Measurements from ENCODE around the gene CDK5RAP3.

CDK5RAP3 gene

DNA sequence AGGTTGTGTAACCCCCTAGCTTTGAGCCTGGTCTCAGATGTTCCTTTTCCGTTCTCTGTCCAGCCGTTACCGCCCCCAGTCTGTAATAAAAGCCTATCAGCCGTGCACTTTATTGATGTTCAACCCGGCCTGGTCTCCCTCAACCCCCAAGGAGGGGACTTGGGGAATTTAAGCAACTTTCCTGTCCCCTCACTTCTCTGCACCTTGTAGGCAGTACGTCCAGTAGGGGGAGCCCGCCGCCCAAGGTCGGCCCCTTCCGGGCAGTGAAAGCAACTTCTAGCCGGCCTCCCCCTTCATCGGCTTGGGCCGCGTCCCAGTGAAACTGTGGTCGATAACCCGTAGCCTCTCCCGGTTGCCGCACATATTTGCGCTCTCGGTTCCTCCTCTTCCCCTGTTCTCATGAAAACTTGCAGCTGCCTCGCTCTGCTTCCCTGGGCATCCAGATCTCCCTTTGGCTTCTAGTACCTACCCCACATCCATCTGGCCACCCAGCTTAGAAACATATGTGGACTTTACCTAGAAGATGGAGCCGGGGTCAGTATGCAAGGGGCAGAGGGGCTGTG, 21.6 kb upstream of the CDK5RAP3 start:
- peak; percentile 84 for DNase-seq

DNA sequence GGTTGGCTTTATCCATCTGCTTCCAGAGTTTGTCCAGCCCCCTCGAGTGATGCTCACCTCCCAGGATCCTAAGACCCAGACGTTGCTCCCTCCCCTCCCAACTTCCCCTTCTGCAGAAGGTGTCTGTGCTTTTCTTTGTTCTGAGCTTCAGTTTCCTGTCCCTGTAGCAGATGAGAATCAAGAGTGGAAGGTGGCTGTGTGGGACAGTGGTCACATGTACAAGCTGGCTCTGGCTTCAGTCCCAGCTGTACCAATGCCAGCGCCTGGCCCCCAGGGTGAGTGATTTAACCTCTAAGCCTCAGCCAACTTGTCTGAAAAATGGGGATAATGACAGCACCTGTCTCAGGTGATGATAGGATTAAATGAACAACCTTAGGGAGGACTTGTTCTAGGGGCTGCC, 21.0 kb upstream of the CDK5RAP3 start:
- no peak for DNase-seq

DNA sequence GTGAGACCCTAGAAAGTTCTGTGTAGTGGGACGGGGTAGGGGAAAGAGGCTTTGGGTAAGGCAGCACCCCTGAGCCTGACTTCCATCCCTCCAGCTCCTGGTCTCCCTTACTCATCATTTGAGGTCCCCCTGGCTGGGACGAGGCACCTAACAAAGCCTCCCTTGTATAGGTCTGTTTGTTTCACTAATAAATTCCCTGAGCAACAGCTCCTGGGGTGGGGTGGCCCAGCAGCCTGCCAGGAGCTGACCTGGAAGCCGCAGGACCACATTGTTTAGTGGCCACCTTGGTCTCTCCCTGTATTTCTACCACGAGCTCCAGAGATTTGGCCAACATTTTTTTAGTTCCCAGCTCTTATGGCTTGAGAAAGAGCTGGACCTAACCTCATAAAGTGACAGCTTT, 20.5 kb upstream of the CDK5RAP3 start:
- no peak for DNase-seq

DNA sequence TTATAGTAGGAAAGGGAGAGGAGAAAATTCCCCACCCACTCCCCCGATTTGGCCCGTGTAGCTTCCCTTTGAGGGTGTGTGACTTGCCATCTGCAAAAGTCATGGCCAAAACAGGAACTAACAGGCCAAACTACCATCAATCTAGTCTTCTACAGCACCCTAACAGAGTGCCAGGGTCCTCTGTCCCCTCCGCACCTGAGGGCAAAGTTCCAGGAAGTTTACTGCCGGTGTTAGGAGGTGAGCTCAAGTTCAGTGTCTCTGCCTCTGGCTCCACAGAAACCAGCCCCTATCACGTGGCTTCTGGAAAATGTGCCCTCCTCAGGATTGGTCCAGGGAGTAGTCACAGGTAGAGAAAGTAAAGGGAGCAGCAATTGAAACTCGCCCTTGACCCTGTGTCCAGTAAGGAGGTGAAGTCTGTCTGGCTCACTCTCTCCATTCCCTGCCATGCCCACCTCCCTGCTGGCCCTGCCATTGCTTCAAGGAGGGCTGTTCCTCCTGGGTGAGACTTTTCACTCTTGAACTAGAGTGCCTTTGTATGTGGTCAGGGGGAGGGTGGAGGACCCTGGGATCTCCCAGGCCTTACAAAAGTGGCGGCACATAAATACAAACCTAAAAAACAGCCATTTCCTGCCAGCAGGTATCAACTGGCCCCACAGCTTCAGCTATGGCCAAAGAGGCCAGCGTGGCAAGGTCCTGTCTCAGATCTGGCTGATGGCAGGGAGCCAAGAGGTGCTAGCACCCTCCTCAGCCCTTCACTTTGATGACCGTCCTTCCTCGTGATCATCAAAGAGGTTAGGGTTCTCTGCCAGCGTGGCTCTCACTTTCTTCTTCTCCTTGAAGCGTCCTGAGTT, 18.5 kb upstream of the CDK5RAP3 start:
- no peak for DNase-seq

DNA sequence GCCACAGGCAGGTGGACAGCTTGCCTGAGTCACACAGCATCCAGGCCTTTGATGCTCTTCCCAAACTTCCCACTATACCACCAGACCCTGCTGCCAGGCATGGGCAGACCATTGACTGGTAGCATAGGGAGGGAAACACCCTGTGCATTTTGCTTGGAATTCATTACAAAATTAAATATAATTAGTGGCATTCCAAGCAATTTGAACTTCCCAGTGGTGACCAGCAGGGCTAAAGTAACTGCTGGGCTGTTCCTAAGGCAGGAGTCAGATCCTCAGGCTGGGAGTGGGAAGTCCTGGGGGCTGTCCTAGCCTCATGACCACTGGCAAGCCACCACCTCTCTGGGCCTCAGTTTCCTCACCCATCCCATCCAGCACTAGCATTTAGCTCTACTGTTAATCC, 17.0 kb upstream of the CDK5RAP3 start:
- DNase-seq, result no peak

DNA sequence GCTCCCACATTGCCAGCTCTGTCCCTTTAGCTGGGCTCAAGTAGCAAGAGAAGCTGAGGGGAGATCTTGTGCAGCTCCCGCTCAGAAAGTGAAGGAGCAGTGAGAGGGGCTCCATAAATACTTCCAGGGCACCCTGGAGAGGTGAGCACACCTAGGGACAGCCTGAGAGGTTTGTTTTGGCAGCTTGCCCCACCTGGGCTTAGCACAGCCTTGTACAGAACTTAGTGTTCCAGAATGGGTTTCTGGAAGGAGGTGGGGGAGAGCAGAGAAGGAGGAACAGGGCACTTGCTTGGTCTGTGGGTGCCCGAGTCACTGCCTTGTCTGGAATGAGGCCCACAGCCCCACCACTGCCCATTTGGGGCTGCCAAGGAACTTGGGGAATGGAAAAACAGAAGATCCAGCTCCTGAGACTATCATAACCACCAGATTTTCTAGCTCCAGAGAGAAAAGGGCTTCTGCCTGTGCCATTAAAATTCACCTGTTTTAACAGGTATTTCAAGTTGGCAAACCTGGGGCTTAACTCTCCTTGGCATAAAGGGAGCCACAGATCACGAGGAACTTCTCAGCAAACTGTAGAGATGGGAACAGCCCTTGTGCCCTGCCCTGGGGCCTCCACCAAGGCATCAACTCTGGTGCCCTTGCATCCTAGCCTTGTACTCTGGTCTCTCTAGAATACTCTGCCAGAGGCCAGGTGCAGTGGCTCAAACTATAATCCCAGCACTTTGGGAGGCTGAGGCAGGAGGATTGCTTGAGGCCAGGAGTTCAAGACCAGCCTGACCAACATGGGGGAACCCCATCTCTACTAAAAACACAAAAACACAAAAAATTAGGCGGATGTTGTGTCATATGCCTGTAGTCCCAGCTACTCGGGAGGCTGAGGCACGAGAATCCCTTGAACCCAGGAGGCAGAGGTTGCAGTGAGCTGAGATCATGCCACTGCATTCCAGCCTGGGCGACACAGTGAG, 15.1 kb upstream of the CDK5RAP3 start:
- no peak for DNase-seq

DNA sequence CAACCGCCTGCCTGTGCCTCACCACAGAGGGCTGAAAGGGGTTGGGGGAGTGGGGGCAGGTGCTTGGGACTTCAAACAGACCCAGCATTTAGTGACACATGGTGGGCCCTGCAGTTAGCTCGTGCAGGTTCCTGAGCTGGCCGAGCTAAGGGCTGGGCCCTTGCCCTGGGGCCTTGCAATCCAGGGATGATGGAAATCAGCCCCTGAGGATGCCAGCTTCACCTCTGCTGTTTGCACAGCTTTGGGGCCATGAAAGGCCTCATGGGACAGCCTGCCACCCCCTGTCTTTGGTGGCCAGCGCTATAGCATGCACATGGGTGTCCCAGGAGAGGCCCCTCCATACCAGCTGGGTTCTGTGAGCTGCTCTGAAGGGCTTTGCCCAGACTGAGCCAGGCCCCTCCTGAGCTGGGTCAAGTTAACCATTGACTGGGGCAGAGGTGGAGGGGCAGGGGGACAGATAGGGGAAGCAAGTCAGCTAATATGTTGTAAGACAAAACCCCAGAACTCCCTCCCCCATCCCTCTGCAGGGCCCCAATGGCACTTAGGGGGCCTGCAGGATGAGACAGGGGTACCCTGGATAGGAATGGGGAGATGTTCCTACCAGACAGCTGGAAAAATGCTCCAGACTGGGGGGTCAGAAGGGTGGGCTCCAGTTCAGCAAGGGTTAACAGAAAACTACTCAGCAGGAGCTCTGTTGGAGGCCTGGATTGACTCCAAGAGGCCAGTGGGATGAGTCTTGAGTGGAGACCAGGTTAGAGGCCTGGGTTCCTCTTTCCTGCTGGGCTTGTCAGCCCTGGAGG, 13.9 kb upstream of the CDK5RAP3 start:
- DNase-seq, result no peak

DNA sequence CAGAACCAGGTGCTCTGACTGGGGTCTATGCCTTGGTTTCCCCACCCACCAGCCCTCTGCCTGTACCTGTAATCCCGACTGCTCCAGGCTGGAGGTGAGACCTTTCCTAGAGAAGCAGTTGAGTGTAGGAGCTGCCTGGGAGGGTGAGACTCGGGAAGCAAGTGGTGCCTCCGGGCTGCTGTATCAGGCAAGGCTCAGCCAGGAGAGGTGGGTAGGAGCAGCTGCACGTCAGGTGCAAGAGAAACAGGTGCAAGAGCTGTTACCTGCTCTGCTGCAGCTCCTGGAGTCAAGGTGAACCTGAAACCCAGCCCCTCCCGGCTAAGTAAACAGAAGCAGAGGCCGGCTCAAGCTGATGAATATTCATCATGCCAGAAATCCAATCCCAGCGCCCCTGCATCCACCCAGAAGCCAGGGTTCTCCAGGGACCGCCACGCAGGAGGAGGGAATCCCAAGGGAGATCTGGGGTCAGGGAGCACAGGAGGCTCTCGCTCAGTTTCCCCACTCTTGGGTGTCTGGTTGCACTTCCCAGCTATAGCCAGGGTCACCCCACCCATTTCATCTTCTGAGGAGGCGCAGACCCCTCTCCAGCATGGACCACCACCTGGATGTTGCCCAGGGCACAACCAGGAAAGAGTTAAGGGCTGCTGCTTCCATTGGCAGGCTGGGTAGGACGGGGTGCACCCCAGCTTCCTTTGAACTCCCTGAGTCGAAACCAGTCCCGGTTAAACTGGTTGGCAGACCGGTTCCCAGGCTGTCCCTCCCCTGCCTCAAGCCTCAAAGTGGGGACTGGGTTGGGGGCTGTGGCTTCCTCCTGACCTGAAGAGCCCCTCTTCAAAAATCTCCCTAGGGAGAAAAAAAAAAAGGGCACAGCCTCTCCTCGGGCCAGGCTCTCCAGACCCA, 13.1 kb upstream of the CDK5RAP3 start, which contains the start of gene PRR15L:
Gene PRR15L (minus strand): TSS at position 293 of the 900 bp plus-strand sequence. CDS start 4,649 bp downstream, outside the sequence.
- DNase-seq, result no peak

DNA sequence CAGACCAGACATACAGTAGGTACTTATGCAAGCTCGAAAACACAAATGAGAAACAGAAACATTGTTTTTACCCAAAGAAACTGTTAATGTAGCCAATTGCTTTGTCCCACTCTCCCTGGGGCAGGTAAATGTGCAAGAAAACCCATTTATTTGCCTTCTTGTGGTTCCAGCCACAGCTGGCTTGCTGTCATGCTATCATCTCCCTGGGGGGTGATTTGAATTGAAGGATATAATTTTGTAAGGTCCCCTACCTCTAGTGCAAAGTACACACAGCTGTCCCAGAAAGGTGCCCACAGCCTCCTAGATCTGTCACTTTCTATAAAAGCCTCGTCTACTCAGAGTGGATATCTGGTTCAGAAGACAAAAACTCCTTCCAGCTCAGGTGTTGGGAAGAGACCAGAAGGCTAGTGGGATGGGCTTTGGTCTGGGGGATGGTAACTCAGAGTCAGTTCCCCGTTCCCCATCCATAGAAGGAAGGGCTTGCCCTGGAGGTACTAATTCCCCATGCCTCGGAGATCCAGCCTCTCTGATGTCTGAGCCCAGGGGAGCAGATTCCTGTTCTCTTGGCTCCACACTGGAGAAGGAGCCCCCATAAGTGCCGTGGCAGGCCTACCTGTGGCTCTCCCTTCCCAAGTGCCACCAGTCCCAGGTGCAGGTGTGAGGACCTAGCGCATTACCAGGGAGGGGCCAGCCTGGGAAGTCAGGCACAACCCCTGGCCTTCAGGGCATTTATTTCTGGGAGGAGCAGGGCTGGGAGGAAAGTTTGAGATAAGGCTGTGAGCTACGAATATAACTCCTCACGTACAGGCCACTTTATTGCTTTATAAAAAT, 10.9 kb upstream of the CDK5RAP3 start:
- no peak for DNase-seq

DNA sequence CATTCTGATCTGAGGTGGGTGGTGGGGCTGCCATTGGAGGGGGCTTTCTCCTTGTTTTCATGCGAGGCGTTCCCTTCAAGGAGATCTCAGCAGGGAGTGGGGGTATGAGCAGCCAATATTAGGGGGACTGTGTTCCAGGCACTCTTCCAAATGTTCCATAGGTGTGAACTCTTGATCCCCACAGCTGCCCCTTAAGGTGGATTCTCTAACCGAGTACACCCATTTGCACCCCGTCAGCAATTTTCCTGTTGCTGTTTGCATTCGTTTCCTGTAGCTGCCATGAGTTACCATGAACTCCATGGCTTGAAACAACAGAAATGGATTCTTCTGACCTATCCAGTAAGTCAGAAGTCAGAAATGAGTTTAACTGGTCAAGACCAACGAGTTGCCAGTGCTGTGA, 9.5 kb upstream of the CDK5RAP3 start:
- no peak for DNase-seq

DNA sequence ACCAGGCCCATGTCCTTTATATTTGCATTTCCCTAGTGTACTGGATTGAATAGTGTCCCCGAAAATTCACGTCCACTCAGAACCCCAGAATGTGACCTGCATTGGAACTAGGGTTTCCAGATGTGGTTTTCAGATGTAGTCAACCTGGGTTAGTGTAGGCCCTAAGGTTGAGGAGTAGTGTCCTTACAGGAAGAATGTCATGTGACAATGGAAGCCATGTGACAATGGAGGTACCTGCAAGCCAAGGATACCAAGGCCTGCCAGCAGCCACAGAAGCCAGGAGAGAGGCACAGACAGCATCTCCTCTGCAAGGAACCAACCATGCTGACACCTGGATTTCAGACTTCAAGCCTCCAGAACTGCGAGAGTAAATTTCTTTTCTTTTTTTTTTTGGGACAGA, 8.0 kb upstream of the CDK5RAP3 start:
- DNase-seq, result no peak

DNA sequence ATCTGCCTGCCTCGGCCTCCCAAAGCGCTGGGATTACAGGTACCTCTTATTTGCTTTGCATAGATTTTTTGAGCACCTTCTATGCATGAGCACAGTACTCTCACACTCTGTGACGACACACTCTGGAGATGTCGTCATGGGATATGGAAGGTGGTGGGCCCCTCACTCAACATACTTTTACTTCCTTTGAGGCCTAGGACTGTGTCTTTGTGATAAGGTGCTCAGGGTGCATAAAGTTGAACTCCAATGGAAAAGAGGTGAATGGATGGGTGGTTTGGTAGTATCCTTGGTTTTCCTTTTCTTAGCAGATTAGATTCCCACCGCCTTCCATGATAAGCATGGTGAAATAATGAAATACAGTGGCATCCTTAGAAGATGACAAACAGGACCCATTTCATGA, 6.1 kb upstream of the CDK5RAP3 start:
- DNase-seq, result no peak

DNA sequence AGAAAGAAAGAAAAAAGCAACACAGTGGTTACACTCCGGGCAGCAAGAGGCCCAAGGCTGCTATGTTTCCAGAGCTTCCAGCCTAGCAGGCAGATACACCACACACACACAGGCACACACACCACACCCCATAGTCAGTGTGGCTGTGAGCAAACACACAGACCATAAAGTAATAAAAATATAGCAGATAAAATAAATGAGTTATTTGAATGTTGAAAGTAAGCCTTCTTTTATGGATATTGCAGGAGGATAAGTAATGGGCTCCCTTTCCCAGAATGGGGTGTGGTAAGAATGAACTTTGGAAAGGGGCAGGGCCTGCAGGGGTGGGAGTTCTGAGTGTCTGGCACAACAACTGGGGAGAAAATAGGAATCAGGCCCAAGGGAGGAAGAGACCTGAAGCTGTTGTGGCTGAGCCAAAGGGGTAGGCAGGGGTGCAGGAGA, 4.8 kb upstream of the CDK5RAP3 start:
- no peak for DNase-seq

DNA sequence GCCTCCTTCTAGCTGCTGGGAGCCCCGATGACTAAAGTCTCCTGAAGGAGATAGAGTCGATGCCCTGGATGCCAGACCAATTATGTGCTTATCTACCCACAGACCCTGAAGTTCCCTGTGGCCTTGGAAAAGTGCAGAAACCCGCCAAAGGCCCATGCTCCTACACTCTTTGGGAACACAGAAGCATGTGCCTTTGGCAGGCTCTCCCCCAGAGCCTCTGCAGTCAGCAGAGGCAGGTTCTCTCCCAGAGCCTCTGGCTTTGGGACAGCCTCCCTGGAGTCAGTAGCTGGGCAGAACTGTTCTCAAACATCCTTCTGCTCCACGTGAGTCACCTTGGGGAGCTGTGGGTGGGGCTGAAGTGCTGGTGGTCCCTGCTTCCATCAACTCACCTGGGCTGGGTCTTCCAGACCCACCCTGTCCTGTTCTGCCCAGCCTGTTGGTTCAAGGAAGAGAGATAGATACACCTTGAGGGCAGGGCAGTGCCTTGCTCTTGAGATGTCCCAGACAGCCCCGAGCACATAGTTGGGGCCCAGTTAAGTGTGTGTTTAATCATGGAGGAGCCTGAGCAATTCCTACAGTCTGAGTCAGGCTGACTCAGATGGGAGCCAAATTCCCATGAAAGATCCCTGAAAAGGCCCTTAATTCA, 3.2 kb upstream of the CDK5RAP3 start:
- DNase-seq, result no peak

DNA sequence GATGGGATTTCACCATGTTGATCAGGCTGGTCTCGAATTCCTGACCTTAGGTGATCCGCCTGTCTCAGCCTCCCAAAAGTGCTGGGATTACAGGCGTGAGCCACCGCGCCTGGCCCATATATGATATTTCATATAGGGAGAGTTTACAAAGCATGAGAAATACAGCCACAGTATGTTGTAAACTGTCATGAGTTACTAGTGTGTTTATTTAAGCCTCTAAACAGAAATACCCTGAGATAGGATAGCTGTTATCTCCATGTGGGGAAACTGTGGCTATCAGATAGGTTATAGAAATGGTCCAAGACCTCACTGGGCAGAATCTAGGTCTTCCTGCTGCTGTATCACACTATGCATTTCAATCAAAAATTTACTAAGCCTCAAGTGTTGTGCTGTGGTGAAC, 2.1 kb upstream of the CDK5RAP3 start:
- DNase-seq, result no peak

DNA sequence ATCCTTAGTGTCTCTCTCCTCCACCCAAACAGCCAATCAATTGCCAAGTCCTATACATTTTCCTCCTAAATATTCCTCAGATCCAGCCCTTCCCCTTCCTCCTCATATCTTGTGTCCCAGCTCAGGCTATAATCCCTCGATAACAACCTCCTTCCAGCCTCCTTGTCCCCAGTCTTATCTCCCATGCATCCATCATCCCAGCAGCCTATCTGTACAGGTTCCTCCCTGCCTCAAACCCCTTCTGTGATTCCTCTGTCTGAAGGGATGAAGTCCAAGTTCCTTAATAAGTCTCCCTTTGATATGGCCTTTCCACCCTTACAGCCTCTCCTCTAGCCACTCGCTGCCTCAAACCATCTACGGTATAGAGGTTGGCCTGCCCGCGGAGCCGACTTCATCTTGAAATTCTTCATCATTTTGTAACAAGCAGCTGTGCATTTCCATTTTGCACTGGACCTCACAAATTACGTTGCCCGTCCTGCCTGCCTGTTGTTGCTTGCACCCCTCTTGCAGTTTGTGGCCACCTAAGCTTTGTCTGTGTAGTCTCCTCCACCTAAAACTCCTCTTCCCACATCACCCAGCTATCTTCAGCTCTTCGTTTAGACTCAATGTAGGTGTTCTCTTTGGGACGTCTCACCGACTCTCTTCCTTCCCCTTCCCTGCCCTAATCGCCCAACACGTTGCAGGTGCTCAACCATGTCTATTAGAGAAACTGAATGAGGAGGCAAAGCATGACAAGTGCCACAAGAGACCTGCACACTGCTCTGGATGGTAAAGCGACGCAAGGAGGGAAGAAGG, 786 bp upstream of the CDK5RAP3 start:
- no peak for DNase-seq

DNA sequence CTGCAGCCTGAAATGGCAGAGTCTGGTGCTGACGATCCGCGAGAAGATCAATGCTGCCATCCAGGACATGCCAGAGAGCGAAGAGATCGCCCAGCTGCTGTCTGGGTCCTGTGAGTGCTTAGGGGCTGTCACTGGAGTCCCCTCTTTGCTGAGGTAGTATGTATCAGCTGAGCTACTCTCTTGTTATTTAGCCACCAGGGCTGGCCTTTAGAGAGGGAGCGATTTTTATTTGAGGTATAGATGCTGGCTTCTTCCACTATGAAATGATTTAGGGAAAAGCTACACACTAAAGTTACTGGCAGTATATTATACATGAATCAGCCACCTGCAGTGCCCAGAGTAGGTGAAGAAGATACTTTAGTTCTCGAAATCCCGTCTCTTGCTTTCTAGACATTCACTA, 2.6 kb downstream of the CDK5RAP3 start:
- DNase-seq, result no peak

DNA sequence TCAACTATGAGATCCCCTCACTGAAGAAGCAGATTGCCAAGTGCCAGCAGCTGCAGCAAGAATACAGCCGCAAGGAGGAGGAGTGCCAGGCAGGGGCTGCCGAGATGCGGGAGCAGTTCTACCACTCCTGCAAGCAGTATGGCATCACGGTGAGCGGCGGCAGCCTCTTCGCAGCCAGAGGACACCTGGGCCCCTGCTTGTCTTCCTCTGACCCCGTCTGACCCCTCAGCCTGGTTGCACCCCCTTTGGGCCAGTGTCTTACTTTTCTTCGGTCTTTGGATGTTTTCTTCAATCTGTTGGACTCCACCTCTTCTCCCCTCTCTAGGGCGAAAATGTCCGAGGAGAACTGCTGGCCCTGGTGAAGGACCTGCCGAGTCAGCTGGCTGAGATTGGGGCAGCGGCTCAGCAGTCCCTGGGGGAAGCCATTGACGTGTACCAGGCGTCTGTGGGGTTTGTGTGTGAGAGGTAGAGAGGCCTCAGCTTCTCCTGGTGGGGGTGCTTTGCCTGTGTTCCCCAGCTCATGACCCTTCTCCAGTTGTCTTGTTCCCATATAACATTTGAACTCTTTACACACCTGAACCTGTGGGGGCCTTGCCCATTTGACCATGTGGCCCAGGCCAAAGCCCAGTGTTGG, 4.4 kb downstream of the CDK5RAP3 start:
- no peak for DNase-seq

DNA sequence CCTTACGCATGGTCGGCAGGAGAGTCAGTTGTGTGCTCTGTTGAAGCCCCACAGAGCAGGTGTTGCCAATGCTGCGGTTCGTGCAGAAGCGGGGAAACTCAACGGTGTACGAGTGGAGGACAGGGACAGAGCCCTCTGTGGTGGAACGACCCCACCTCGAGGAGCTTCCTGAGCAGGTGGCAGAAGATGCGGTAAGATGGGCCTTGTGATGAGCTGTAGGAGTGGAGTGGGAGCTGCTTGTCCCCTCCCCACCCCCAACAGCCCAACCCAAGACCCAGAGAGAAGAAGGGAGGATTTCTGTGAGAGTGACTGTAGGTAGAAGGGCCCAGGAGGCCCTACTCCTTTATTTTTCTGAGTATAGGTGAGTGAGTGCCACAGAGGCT, 4.9 kb downstream of the CDK5RAP3 start:
- DNase-seq, result no peak

All from midbrain (tissue), 1 donor.